ENCODE results near the gene CD180.

CD180 gene

GRCh38 chr5:67214707-67215447 is 18.3 kb upstream of the CD180 start:
- no peak for DNase-seq
- intact Hi-C loops (cut with DNase I), result no loop called here

GRCh38 chr5:67214036-67214435 is 17.4 kb upstream of the CD180 start:
- DNase-seq, result no peak
- intact Hi-C loops (cut with DNase I), result no loop called here

- intact Hi-C loops (cut with DNase I), result no loop called here
- DNase-seq, result no peak
These were observed 15.3 kb upstream of the CD180 start for GRCh38 chr5:67211926-67212325.

- DNase-seq, result peak in 41 of 42 donors; percentile 23 to 88 (median 57)
- intact Hi-C loops (cut with DNase I), result loop anchor here (5.0 kb wide), 2 partner anchors 42 to 402 kb away; no protein-coding TSS in a partner anchor
These were observed 12.7 kb upstream of the CD180 start for GRCh38 chr5:67209141-67209771.

- intact Hi-C loops (cut with DNase I), result loop anchor here (5.0 kb wide), 2 partner anchors 41 to 401 kb away; no protein-coding TSS in a partner anchor
- no peak for DNase-seq
These were observed 11.8 kb upstream of the CD180 start for GRCh38 chr5:67208403-67208802.

- no peak for DNase-seq
These were observed 10.3 kb upstream of the CD180 start for GRCh38 chr5:67206929-67207328.

GRCh38 chr5:67206461-67206860 is 9.9 kb upstream of the CD180 start:
- intact Hi-C loops (cut with DNase I), result loop anchor here (5.0 kb wide), 2 partner anchors 39 to 399 kb away; no protein-coding TSS in a partner anchor
- DNase-seq, result no peak

More at GRCh38 chr5:67206929-67207328, 10.3 kb upstream of the CD180 start:
- intact Hi-C loops (cut with DNase I), result loop anchor here (5.0 kb wide), 2 partner anchors 40 to 400 kb away; no protein-coding TSS in a partner anchor

GRCh38 chr5:67205981-67206380 is 9.4 kb upstream of the CD180 start:
- DNase-seq, result no peak
- intact Hi-C loops (cut with DNase I), result loop anchor here (5.0 kb wide), 2 partner anchors 39 to 399 kb away; no protein-coding TSS in a partner anchor

- intact Hi-C loops (cut with DNase I), result loop anchor here (5.0 kb wide), 2 partner anchors 38 to 398 kb away; no protein-coding TSS in a partner anchor
- no peak for DNase-seq
These were observed 8.2 kb upstream of the CD180 start for GRCh38 chr5:67204821-67205220.

GRCh38 chr5:67203701-67204074 is 7.1 kb upstream of the CD180 start:
- DNase-seq, result no peak
- intact Hi-C loops (cut with DNase I), result no loop called here

- intact Hi-C loops (cut with DNase I), result no loop called here
- no peak for DNase-seq
These were observed 6.2 kb upstream of the CD180 start for GRCh38 chr5:67202828-67203227.

GRCh38 chr5:67201897-67202549 is 5.4 kb upstream of the CD180 start:
- intact Hi-C loops (cut with DNase I), result no loop called here
- no peak for DNase-seq

- no peak for DNase-seq
- intact Hi-C loops (cut with DNase I), result no loop called here
These were observed 4.4 kb upstream of the CD180 start for GRCh38 chr5:67200809-67201562.

GRCh38 chr5:67199859-67200258 is 3.3 kb upstream of the CD180 start:
- no peak for DNase-seq
- intact Hi-C loops (cut with DNase I), result no loop called here

- intact Hi-C loops (cut with DNase I), result no loop called here
- no peak for DNase-seq
These were observed 2.3 kb upstream of the CD180 start for GRCh38 chr5:67198917-67199316.

- intact Hi-C loops (cut with DNase I), result no loop called here
- DNase-seq, result no peak
These were observed 937 bp upstream of the CD180 start for GRCh38 chr5:67197536-67197935.

GRCh38 chr5:67195406-67196275 is 958 bp downstream of the CD180 start:
- peak in 1 of 42 donors; percentile 47 for DNase-seq
- intact Hi-C loops (cut with DNase I), result no loop called here

GRCh38 chr5:67194166-67194565 is 2.4 kb downstream of the CD180 start:
- no peak for DNase-seq
- intact Hi-C loops (cut with DNase I), result no loop called here
